NCI-H2171 (cell line): ENCODE measurements around the gene TENT4B.
A peak's percentile ranks its signal among the peaks of the same experiment; 100 is the strongest.
"Not testable (repeated sequence)": the region's sequence is repeated elsewhere in the genome, so short reads cannot be mapped to it uniquely, and the experiment has no call there.

Experiments
- DNase-seq: peaks from one replicate; lab custom pipeline; 2025; lab: John Stamatoyannopoulos, UW

The TENT4B gene

GRCh38 chr16:50154420-50154950, 1.4 kb downstream of the TENT4B start:
- DNase-seq, result no peak

GRCh38 chr16:50155925-50156324, 2.8 kb downstream of the TENT4B start:
- DNase-seq, result no peak

GRCh38 chr16:50156590-50156989, 3.5 kb downstream of the TENT4B start:
- no peak for DNase-seq

GRCh38 chr16:50160495-50161164, 7.5 kb downstream of the TENT4B start:
- DNase-seq, result peak; percentile 47

- DNase-seq, result no peak
Observed at GRCh38 chr16:50161950-50162349, 8.8 kb downstream of the TENT4B start.

- DNase-seq, result no peak
Observed at GRCh38 chr16:50165473-50165872, 12.4 kb downstream of the TENT4B start.

- DNase-seq, result no peak
Observed at GRCh38 chr16:50166511-50167500, 13.7 kb downstream of the TENT4B start.

GRCh38 chr16:50167556-50167955, 14.4 kb downstream of the TENT4B start:
- no peak for DNase-seq

- DNase-seq, result no peak
Observed at GRCh38 chr16:50169555-50170096, 16.5 kb downstream of the TENT4B start.

- not testable (repeated sequence) for DNase-seq
Observed at GRCh38 chr16:50171773-50172172, 18.7 kb downstream of the TENT4B start.

- DNase-seq, result no peak
Observed at GRCh38 chr16:50172195-50172922, 19.3 kb downstream of the TENT4B start.

- DNase-seq, result no peak
Observed at GRCh38 chr16:50173316-50173715, 20.2 kb downstream of the TENT4B start.

GRCh38 chr16:50178491-50178941, 25.4 kb downstream of the TENT4B start:
- no peak for DNase-seq

- DNase-seq, result no peak
Observed at GRCh38 chr16:50182441-50182840, 29.3 kb downstream of the TENT4B start.

GRCh38 chr16:50183316-50183715, 30.2 kb downstream of the TENT4B start:
- DNase-seq, result no peak

GRCh38 chr16:50185005-50185505, 31.9 kb downstream of the TENT4B start:
- DNase-seq, result no peak

- no peak for DNase-seq
Observed at GRCh38 chr16:50188619-50189136, 35.6 kb downstream of the TENT4B start.

GRCh38 chr16:50190292-50190691, 37.2 kb downstream of the TENT4B start:
- DNase-seq, result no peak

- DNase-seq, result no peak
Observed at GRCh38 chr16:50192386-50193050, 39.4 kb downstream of the TENT4B start.

- no peak for DNase-seq
Observed at GRCh38 chr16:50193594-50193993, 40.5 kb downstream of the TENT4B start.

GRCh38 chr16:50195276-50195675, 42.2 kb downstream of the TENT4B start:
- no peak for DNase-seq
